IPS-NIHi7 (cell line): Measurements from ENCODE around the gene GARIN5A.

Source experiments
- DNase-seq: peaks from one replicate; pipeline ENCODE4 v3.0.0; 2012; ENCODE audit warnings: mixed read lengths; ENCODE audit errors: extremely low spot score

Gene GARIN5A

GRCh38 chr19:50433201-50434180, 43.2 kb downstream of the GARIN5A start:
- no peak for DNase-seq

GRCh38 chr19:50432221-50433028, 44.2 kb downstream of the GARIN5A start, which contains the start of gene MYBPC2:
MYBPC2 (plus strand) TSS chr19:50432892; CDS start chr19:50432954, 62 bp downstream.
- peak; percentile 62 for DNase-seq

GRCh38 chr19:50431343-50432220, 45.1 kb downstream of the GARIN5A start:
- DNase-seq: peak; percentile 95

- no peak for DNase-seq
These were observed 45.7 kb downstream of the GARIN5A start for GRCh38 chr19:50430888-50431342.

- DNase-seq: no peak
These were observed 47.7 kb downstream of the GARIN5A start for GRCh38 chr19:50428772-50429463.

- peak; percentile 67 for DNase-seq
These were observed 48.6 kb downstream of the GARIN5A start for GRCh38 chr19:50427997-50428425.

GRCh38 chr19:50427318-50427925, 49.2 kb downstream of the GARIN5A start:
- DNase-seq: no peak

- no peak for DNase-seq
These were observed 51.1 kb downstream of the GARIN5A start for GRCh38 chr19:50425581-50425980.

- no peak for DNase-seq
These were observed 53.2 kb downstream of the GARIN5A start for GRCh38 chr19:50423279-50424113.

- DNase-seq: no peak
These were observed 54.0 kb downstream of the GARIN5A start for GRCh38 chr19:50422397-50423278.

- no peak for DNase-seq
These were observed 55.8 kb downstream of the GARIN5A start for GRCh38 chr19:50420808-50421207.

- no peak for DNase-seq
These were observed 56.5 kb downstream of the GARIN5A start for GRCh38 chr19:50420127-50420526.

GRCh38 chr19:50419580-50420035, 57.0 kb downstream of the GARIN5A start:
- peak; percentile 61 for DNase-seq

GRCh38 chr19:50419022-50419579, 57.5 kb downstream of the GARIN5A start:
- no peak for DNase-seq

GRCh38 chr19:50418176-50419021, 58.2 kb downstream of the GARIN5A start, which contains the start of gene SPIB:
SPIB (plus strand) TSS chr19:50418938; CDS start chr19:50418963, 25 bp downstream.
- no peak for DNase-seq
